GM04503 (cell line): ENCODE data around the gene ZC3HAV1.
"Not testable (repeated sequence)": the region's sequence is repeated elsewhere in the genome, so short reads cannot be mapped to it uniquely, and the experiment has no call there.

Source experiments
- DNase-seq: peaks from one replicate; pipeline ENCODE4 v3.0.0-alpha.2; 2012; ENCODE audit warnings: low read depth

ZC3HAV1 gene

DNA sequence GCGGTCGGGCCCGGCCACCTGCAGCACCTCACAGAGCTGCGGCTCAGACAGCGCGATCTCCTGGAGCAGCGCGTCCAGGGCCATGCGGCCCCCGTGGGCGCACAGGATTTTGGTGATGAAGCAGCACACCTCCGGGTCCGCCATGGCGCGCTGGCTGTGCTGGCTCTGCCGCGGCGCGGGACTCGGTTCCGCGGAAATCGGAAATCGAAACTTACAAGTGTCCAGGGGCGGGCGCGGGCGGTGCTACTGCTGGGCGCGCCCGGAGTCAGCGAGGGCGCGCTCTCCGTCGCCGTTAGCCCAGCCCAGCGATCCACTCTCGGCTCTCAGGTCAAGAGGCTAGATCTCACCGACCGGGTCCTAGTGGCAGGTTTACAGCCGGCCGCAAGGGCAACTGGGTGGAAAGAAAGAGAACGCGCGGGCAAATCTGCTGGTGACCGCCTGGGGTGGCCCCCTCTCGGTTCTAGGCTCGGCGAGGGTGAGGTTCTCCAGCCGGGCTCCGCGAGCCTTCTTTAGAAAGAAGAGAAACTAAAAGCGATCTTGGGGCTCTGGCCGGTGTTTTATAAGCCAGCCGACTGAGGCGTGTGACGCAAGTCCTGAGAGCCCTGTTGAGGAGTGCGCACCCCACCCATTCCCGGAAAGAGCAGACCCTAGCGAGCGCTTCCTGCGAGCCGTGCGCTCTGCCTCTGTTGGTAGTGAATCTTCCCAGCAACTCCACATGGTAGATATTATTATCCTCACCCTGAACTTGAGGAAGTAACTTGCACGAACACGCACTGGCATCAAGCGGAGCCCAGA is at the start of gene ZC3HAV1:
ZC3HAV1 (minus strand) TSS at position 533 of the 795 bp plus-strand sequence; CDS start at position 144, 389 bp downstream.
- peak; percentile 54 for DNase-seq

DNA sequence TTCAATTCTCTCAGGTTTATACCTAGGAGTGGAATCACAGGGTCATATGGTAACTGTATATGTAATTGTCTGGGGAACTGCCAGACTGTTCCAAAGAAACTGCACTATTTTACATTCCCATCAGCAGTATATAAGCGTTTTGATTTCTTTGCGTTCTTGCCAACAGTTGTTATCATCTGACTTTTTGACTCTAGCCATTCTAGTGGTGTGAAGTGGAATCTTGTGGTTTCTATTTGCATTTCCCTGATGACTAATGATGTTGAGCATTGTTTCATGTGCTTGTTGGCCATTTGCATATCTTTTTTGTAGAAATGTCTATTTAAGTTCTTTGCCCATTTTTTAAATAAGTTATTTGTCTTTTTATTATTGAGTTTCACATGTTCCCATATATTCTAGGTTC is 44.3 kb upstream of the ZC3HAV1 start:
- DNase-seq = peak; percentile 28

DNA sequence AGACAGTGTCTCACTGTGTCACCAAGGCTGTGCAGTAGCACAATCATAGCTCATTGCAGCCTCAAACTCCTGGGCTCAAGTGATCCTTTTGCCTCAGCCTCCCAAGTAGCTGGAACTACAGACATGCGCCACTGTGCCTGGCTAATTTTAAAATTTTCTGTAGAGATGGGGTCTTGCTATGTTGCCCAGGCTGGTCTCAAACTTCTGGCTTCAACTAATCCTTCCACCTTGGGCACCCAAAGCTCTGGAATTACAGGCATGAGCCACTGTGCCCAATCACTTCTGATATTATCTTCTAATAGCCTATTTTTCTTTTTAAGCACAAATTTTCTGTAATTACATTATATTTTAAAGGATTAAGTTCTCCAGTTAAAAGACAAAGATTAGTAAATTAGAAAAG is 42.6 kb upstream of the ZC3HAV1 start:
- no peak for DNase-seq

DNA sequence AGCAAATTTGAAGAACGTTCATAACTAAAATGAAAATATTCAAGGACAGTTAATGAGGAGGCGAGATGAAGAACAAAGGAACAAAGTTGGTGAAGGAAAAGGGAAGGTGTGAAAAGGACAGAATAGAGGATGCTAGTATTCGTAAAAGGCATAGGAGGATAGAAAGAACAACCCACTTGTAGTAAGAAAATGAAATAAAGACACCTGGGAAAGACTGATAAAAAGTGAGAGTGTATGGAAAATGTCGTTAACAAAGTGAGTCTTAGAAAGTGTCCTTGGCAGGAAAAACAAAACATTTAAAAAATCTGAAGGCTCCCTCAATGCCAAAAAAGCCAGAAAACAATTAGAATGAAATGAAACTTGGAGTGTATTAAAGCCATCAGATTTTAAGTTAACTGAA is 29.6 kb upstream of the ZC3HAV1 start:
- DNase-seq = no peak

DNA sequence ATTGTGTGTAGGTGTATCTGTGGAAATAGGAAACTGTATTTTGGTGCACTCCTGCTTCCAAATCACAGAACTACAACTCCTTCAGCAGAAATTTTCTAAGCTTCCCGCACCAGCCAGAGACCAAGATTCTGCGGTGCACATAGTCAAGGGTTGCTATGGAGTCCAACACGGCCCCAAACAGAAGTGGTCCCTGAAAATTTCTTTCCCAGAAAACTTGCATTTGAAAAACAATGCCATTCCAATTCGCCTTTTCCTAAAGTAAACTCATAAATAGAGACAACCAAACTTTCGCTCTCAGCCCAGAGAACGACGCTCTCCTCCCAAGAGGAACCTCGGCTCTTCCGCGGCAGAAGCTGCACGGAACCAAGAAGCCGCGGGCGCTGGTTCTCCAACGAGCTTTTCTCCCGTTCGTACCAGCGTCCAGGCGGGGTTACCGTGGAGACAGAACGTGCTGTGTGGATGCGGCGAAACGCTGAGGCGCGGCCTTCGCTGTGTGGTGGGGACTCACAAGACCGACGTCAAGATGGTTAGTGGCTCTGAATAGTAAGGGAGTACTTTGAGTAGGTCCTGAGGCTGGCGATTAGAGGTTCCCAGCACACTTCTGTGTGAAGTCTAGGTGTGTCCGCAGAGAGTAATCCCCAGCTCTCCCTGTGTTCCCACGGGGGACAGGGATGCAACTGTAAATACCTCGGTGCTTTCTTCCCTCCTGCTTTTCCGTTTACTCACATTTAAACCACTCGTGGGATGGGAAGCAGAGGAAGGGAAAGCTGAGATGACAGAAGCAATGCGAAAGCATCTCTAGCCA is 24.0 kb upstream of the ZC3HAV1 start:
- DNase-seq = peak; percentile 61

DNA sequence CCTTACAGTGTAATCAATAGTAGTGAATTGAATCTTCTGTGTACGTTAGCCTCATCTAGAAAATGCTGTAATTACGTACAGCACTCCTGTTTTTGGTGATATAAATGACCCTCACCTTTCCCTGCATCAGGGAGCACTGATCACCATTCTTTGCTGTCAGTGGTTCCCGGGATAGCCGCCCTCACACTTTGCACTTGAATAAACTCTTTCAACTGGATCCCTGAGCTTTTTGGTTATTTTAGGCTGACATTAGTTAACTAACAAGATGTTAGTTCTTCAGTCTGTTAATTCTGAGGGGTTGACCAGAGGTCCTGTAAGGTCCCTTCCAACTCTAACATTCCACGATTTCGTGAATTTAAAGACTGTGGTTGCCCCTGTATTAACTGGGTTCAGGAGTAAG is 23.4 kb upstream of the ZC3HAV1 start:
- no peak for DNase-seq

DNA sequence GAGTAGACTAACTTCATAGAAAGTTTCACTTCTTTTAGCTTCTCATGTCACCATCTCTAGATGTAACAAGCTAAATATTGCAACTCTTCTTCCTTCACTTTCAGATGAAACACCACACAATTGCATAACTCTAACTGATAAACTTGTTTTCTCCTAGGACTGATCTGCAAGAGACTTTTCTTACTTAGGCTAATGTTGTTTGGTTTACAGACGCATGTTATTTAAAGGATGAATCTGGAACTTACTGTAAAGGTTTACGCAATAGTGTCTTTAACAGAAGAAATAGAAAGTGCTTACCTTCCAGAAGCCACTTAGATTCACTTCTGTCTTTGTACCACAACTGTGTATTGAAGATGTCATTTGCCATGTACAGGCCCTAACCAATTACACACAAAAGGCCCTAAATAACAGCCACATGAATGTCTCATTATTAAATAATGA is 22.1 kb upstream of the ZC3HAV1 start:
- DNase-seq = no peak

DNA sequence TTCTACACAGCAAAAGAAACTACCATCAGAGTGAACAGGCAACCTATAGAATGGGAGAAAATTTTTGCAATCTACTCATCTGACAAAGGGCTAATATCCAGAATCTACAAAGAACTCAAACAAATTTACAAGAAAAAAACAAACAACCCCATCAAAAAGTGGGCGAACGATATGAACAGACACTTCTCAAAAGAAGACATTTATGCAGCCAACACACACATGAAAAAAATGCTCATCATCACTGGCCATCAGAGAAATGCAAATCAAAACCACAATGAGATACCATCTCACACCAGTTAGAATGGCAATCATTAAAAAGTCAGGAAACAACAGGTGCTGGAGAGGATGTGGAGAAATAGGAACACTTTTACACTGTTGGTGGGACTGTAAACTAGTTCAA is 20.3 kb upstream of the ZC3HAV1 start:
- not testable (repeated sequence) for DNase-seq

DNA sequence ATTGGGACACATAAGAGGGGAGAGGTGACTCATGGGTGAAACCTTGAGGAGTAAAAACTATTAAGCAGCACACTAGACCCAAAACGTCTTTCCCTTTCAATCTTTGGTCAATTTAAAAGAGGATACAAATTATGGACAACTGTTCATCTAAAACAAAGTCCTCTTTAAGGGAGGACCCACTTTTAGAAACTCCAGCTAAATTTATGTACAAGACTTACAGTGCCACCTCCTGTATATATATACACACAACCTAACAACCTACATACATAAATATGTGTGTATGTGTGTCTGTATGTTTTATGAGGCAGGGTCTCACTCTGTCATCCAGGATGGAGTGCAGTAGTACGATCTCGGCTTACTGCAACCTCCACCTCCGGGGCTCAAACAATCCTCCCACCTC is 18.1 kb upstream of the ZC3HAV1 start:
- no peak for DNase-seq

DNA sequence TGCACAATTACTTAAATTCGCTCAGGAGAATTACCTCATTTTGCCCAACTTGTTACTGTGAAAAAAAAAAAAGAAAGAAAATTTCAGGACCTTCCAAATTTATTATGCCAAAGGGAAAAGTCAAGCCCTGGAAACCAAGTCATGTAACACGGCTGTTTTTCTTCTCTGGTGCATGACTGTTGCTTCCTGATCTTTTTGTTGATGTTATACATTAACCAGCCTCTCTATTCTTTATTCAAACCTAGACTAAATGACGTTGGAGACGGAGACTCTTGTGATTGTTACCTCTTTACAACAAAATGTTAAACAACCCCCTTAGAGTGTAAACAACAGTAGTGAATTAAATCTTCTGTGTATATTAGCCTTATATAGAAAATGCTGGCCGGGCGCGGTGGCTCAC is 16.1 kb upstream of the ZC3HAV1 start:
- DNase-seq = no peak

DNA sequence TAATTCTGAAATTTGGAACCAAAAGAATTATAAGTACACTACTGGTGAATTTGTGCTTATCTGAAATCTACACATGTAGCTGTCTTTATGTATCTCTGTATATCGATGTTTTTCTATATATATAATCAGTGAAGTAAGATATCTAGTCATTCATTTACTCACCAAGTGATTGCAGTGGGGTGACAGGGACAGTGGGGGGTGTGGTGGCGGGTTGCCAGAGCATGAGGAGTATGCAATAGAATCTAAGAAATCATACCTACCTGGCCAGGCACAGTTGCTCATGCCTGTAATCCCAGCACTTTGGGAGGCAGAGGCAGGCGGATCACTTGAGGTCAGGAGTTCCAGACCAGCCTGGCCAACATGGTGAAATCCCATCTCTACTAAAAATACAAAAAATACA is 15.5 kb upstream of the ZC3HAV1 start:
- not testable (repeated sequence) for DNase-seq

DNA sequence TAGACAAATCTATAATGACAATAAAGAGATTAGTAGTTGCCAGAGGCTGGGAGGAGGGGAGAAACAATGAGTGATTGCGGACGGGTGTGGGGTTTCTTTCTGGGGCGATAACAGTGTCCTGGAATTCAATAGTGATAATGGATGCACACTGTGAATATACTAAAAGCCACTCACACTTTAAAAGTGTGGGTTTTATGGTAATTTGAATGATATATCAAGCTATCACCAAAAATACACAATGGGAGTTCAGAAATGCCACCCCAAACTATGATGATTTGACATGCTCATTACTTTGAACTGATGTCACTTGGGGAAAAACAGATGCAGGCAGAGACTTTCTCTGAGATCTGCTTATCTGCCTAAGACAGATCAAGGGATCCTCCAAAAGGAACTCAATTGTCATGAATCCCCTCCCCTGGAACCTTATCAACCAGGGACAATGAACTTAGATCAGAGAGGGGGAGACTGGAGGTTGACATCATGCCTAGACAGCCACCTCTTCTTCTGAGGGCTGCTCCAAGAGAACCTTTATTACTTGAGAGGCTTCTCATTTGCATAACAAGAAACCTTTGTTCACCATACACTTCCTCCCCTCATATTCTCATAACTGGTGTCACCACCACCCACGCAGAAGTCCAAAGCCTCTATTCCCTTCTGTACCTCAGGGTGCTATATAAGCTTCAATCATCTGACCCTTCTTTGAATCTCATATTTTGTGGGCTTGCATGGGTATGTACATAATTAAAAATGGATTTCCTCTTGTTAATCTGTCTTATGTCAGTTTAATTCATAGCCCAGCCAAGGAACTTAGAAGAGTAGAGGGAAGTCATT is 14.8 kb upstream of the ZC3HAV1 start:
- no peak for DNase-seq

DNA sequence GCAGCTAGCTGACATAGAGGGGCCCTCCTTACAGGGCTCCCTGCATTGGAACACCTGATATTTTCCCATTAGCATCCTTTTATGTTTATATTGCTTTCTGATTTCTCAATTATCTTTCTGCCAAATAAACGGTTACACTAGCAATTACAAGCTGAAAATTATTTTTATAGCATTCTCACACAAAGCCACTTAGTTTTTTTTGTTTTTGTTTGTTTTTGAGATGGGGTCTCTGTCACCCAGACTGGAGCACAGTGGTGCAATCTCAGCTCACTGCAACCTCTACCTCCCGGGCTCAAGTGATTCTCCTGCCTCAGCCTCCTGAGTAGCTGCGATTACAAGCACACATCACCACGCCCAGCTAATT is 9.9 kb upstream of the ZC3HAV1 start:
- no peak for DNase-seq

DNA sequence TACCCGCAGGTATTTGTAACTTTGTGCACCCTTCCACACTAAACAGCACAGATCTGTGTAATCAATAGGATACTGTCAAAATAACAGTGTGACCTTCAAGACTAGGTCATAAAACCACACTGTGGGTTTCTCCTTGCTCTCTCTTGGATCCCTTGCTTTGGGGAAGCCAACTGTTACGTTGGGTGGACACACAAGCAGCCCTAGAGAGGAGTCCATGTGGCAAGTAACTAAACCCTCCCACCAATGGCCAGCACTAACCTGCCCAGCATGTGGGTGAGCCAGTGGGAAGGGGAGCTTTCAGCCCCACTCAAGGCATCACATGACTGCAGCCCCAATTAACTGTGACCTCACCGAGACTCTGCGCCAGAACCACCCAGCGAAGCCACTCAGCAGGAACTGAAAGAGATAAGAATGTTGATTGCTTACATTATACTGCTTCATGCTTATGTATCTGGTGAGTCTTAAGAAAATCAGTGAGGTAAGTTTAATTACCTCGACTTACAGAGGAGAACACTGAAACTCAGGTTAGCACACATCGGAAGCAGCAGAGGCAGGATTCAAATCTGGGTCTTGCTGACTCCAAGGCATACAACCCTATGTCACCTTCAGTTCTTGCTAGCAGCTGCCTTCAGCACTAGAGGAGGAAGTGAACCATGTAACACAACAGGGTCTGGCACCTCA is 9.4 kb upstream of the ZC3HAV1 start:
- no peak for DNase-seq

DNA sequence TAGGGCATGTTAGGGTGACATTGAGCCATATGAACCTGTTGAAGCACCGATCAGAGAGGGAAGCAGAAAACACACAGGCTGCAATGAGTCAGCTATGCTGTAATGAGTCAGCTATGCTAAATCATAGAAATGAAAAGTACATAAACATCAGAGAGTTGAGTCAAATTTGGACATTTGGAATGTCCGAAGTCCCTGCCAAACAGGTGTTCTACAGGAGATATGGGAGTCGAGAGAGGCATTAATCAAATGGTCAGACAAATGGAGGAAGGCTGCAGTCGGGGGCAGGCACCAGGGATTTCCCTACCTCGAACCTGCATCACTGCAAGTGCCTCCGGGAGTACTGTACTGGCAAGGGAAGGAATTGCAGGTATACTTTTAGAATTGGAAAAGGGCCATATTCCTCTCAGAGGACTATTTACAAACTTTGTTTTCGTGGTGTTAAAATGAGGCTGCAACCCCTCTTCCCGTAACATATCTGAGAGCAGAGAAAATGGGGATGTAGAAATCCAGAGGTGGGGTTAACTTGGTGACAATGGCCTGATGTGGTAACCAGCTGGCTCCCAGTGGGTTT is 8.8 kb upstream of the ZC3HAV1 start:
- DNase-seq = peak; percentile 3

DNA sequence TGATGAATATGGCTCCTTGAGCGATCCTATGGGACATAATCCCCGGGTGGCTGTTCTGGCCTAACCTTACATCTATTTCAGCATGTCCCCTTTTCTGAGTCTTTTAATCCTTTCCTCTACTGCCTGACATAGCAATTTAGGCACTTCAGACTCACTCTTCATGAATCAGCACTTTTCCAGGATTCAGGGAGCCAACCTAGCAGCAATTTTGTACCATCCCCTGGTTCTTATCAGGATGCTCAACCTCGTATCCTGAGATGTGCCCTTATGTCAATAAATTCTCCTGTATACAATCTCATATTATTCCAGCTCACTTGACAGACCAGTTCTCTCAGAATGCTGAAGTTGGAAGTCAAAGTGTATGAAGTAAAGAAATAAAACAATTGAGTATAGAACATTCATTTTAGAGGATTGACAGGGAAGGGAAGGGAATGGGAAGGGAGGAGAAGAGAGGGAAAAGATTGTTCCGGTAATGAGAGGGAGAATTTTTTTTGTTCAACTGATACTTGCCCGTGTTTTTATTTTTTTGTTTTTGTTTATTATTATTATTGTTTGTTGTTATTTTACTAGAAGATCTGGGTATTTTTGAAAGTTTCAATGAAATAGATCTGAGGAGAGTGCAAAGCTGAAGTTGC is 8.2 kb upstream of the ZC3HAV1 start:
- no peak for DNase-seq

DNA sequence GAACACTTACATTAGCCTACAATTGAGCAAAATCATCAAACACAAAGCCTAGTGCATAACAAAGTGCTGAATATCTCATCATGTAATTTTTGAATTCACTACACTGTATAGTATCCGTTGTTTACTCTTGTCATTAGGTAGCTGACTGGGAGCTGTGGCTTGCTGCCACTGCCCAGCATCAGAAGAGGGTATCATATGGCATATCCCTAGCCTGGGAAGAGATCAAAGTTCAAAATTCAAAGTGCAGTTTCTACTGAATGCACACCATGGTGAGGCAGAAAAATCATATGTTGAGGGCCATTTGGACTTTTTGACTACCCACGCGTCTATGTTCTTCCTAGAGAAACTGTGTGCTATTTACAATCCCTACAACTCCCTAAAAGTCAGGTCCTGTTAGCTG is 7.5 kb upstream of the ZC3HAV1 start:
- no peak for DNase-seq

DNA sequence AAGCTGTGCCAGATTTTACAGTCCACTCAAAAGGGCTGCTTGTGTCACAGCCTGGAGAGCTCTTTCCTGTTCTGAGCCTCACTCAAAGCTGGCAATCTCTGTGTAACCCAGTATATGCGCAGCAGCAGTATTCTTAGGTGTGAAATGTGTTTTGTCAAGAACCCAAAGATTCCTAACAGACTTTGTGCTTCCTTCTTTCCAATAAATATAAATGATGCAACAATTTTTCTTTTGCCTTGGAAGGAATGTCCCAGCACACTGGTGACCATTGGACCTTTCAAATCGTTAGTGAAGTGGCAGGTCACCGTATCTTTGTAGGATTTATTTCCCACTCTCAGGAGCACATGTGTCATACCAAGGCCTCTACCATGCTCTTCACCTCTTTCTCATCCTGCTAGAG is 5.6 kb upstream of the ZC3HAV1 start:
- DNase-seq = no peak

DNA sequence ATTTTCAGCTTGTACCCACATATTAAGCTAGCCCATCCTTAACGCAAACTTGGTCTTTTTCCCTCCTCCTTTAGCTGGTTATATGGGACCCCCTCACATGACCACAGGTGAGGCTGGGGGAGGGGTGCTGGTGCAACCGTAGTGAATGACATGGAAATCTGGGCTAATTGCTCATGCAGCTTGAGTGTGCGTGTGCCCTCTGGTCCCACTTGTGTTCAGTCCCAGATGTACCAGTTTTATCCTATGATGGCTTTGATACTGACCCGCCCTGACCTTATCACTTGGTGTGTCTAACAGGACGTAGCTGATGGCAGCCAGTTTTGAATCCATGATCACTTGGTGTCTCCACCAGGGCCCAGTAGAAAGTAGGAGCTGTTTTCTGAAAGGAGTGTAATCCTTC is 5.1 kb upstream of the ZC3HAV1 start:
- no peak for DNase-seq

DNA sequence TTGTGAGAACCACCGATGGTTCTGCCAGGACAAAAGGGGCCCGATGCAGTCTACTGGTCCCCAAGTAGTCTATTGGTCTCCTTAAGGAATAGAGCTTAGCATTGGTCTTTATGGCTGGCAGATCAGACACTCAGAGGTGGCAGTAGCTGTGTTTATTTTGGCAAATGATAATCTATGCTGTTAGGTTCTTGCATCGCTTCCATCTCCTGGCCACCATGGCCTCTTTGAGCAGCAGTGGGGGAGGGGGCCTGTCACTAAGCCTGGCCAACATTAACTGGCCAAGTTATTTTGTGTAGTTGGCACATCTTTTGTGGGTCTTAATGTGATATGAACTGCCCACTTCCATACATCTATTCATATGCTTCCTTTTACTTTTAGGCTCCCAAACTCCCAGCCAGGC is 4.5 kb upstream of the ZC3HAV1 start:
- DNase-seq = no peak

DNA sequence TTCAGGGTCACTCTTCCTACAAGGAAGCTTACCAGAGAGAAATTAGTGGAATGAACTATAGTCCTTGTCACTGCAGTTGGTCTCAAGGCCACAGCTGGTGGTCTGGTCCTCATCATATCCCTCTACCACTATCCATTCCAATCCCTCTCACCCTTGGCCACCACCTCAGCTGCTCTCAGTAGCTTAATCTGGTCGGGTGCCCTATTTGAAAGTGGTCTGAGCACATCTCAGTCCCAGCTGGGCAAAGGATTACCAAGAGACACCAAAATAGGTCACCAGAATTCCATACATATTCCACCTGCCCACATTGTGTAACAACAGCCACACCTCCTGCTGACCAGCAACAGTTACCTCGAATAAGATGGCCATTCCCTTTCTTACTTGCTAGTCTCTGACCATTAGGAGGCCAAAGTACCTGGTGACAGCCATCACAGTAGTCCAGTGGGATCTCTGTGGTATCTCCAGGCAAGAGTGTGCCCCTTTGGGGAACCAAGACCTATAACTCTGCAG is 3.3 kb upstream of the ZC3HAV1 start:
- DNase-seq = no peak
